HG03045 (cell line): ENCODE data around the gene SELENOS.
A peak's percentile ranks its signal among the peaks of the same experiment; 100 is the strongest.
"Not testable (repeated sequence)": the region's sequence is repeated elsewhere in the genome, so short reads cannot be mapped to it uniquely, and the experiment has no call there.

Source experiments
- ATAC-seq: cut with Tn5 transposase; IDR thresholded peaks from one replicate; pipeline ENCODE4 v1.9.1; 2021; ENCODE audit warnings: mild to moderate bottlenecking, moderate library complexity; ENCODE audit not compliant: unreplicated experiment

The SELENOS gene

DNA sequence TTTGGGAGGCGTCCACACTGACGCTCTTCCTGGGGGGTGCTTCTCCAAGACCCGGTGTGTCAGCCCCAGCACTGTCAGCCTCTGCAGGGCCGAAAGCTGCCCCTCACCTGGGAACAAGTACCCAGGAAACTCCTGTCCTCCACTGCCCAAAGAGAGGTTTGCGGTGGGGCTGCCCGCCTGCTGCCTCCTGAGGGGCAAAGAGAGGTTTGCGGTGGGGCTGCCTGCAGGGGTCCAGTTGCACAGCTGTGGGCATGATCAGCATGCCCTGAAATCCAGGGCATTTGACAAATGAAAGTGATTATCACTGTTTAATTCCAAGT is 32.8 kb upstream of the SELENOS start:
- no peak for ATAC-seq

- ATAC-seq, result no peak
Observed at GRCh38 chr15:101309436-101310160, 32.3 kb upstream of the SELENOS start.

DNA sequence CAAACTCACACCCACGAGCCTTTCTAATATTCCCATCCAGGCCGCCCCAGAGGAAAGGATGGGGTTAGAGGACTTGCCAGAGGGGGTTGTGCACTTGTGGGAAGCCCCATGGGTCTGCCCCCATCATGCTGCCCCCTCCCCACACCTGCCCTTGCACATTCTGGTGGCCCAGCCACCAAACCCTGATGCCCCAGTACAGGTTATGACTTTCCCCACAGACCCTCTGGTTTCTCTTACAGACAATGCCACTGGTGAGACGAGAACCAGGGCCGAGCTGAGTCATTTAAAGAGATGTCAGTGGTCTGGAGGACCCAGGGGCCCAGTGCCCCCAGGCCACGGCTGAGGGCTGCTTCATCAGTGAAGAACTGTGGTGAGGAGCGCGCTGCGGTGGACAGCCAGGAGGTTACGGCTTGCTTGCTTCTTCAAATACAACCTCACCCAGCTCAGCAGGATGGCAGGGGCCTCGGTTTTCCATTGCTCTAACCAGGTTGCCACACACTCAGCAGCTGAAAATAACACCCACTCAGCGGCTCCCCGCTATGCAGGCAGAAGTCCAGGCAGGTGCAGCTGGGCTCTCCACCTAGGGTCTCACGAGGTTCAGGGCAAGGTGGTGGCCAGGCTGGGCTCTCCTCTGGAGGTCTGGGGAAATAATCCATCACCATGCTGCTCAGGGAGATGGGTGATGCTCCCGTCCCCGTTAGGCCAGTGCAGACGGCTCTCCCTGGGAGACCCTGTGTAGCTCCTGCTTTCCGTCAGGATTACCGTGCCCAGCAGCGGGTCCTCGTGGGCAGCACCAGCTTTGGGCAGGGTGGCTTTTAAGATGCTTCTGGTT is 31.5 kb upstream of the SELENOS start:
- ATAC-seq, result no peak

DNA sequence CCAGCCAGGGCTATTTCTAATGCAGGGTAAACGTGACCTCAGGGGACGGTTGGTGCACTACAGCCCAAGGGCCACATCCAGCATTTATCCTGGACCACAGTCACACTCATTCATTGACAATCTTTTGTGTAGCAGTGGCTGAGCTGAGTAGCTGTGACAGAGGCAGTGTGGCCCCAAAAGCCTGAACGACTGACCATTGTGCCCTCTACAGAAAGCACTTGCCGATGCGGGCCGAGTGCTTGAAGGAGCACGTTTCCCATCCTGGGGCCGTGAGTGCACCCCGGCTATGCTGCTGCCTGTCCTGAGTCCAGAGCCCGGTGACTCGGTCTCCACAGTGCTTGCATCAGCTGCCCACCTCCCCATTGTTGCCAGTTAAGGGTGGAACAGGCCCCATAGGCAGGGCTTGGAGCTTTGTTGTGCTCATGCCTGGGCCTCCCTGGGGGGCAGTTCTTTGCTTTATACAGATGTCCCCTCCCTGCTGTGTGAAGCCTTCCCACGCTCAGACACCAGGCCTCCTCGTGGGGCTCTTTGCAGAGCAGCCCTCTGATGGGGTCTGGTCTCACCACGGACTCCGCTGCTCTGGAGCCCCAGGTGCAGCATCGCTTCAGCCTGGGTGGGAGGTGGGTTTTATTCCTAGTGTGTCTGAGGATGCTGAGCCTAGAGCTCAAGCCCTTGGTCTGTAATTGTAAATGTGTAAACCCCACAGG is 30.8 kb upstream of the SELENOS start:
- ATAC-seq, result no peak

- no peak for ATAC-seq
Observed at GRCh38 chr15:101307048-101307896, 30.0 kb upstream of the SELENOS start.

DNA sequence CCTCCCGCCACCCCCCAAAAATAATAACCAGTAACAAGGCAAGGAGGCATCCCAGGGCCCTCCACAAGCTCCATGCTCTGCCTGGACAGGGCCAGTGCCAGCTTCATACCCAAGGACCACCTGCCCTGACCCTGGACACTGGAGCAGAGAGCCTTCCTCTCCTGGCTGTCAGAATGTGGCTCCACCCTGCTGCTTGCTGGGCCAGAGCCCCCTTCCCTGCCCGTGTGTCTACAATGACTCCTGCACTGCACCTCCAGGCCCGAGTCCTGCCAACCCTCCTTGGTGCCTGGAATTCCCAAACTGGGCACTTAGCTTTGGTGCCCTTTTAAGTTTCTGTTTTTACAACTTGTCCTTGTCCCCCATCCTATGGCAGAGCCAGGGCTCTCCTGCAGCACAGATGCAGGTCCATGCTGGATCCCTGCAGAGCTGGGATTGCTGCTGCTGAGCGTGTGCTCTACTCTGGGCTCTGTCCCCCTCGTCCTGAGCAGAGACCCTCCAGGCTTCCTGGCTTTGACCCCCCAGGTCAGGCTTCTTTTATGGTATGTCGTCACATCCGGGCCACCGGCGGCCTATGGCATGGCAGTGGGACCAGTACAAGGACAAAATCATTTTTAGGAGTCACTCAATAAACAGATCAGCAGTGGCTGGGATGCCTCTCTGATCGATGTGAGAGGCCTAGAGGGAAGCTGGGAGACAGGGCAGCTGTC is 29.2 kb upstream of the SELENOS start:
- no peak for ATAC-seq

DNA sequence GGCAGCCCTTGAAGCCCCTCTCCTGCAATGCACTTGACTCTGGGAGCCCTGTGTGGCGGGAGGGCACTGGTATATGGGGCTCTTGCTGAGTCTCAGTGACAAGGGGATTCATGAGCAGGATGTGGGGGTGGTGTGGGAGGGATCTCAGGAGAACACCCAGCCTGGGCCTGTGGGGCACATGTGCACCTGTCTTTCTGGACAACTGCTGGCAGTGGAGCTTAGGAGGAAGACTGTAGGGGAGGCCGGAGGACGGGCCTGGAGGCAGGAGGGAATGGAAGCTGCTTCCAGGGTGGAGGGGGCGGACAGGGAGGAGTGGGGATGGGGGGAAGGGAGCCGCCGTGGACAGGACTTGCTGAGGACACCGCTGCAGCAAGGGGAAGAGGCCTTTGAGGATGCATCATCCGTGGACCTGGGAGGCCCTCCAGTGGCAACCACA is 28.6 kb upstream of the SELENOS start:
- no peak for ATAC-seq

DNA sequence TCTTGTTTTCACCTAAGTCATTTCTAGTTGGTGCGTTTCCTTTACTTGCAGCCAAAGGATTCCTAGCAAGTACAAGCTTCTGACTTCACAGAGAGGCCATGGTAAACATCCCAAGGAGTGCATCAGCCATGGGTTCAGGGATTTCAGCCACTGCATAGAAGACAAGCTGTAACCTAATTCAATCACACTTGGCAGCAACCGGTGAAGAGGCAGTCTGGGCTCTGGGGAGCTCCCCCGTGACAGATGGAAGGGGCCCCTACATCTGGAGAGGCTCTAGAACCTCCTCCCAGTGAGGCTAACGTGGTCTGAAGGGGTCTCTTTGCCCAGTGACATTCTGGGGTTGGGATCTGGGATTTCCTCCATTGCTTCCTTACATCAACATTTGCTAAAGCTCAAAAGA is 26.1 kb upstream of the SELENOS start:
- ATAC-seq, result no peak

- no peak for ATAC-seq
Observed at GRCh38 chr15:101296418-101297405, 19.4 kb upstream of the SELENOS start.

- no peak for ATAC-seq
Observed at GRCh38 chr15:101295607-101296161, 18.4 kb upstream of the SELENOS start.

- ATAC-seq, result peak; percentile 81
Observed at GRCh38 chr15:101294731-101295606, 17.7 kb upstream of the SELENOS start, which contains the start of gene SNRPA1. Gene SNRPA1, minus strand, starts transcription at chr15:101295248. Its CDS starts 70 bp downstream, at chr15:101295178.

- no peak for ATAC-seq
Observed at GRCh38 chr15:101293122-101293521, 15.8 kb upstream of the SELENOS start.

DNA sequence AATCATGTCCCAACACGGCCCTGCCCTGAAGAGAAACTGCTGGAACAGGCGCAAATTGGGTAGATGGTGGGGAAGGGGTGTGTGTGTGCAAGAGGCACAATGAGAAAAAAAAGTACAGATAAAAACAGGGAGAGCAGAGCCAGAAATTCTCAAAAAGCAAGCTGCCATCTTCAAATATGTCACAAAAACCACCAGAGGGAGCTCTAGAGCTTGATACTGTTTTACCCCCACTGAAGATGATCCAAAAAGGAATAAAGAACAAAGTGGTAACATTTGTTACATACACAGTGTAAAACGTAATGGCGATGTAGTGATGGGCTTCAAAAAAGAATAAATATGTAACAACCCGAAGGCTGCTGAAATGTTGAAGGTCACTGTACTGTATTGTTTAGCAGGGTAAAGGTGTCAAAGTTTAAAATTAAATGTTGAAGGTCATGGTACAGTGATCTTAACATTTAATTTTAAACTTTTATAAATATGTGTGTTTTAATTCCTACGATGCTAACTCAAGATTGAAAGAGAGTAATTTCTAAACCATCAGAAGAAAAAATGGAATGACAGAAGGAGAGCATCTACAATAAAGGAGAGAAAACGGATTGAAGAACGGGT is 11.7 kb upstream of the SELENOS start:
- no peak for ATAC-seq

DNA sequence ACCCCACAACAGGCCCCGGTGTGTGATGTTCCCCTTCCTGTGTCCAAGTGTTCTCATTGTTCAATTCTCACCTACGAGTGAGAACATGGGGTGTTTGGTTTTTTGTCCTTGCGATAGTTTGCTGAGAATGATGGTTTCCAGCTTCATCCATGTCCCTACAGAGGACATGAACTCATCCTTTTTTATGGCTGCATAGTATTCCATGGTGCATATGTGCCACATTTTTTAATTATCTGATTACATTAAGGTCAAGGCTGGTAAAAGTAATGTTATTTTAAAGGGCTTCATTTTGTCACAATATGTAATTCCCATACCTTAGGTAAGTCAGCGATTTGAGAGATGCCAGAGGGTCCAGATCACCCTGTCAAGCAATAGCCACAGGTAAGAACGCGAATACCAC is 10.1 kb upstream of the SELENOS start:
- not testable (repeated sequence) for ATAC-seq

- ATAC-seq, result no peak
Observed at GRCh38 chr15:101286471-101287114, 9.3 kb upstream of the SELENOS start.

DNA sequence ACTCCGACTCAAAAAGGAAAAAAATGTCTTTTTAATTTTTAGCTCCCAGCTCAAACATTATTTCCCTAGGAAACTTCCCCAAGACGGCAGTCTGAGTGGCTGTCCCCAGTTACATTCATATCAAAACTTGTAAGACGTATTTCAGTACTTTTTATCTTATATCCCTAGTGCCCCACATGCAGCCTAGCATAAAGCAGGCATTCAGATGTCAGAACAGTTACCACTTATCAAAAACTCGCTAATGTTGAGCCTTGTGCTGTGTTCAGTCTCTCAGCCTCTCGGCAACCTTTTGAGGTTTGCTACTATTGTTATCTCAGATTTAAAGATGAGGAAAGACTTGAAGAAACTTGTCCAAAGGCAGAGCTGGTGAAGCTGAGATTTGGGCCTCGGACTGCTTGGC is 6.6 kb upstream of the SELENOS start:
- no peak for ATAC-seq

DNA sequence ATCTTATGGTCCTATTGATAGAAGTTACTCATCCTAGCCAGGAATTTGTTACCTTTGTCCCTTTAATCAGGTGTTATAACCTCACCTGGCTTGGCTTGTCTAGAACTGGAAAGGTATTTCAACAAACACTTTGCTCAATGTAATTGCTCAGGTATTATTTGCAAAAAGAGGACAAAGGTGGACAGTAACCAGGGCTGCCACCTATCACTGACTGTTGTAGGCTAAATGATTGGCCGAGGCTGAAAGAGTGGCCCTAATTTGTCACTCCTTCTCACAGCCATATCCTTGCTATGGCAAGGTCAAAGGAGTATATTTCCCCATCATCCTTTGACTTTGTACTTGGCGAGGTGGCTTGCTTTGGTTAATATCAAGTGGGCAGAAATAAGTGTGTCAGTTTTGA is 2.7 kb upstream of the SELENOS start:
- ATAC-seq, result no peak
